HG02981 (cell line): ENCODE data around the gene ARHGEF18.
A peak's percentile ranks its signal among the peaks of the same experiment; 100 is the strongest.
"Not testable (repeated sequence)": the region's sequence is repeated elsewhere in the genome, so short reads cannot be mapped to it uniquely, and the experiment has no call there.

Experiments used
- ATAC-seq: cut with Tn5 transposase; IDR thresholded peaks from one replicate; pipeline ENCODE4 v1.9.1; 2021; ENCODE audit warnings: mild to moderate bottlenecking, moderate library complexity; ENCODE audit not compliant: unreplicated experiment

The ARHGEF18 gene

DNA sequence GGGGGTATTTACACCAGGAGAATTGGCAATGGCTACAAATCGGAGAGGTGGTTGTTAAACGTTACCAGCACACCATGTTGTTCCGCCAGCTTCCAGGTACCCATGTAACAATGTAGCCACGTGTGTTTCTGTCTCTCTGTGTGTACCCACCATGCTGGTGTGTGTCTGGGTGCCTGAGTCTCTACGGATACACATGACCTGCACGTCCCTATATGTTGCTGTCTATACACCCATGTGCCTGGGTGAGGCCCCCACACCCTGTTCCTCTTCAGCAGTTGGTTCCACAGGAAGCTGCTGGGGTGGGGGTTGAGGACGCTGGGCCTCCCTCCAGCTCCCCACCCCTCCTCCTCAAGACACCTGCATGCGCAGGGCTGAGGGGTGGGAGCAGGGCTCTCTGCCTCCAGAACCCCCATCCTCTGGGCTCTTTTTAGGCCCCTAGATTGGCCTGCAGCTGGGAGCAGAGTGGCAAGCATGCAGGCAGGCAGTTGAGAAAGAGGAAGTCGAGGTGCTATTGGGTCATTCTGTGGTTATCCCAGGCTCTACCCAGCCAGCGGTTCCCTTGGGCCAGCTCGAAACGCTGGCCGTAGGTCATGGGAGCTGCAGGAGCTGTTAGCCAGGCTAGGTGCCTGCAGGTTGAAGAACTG, at the start of gene ARHGEF18:
ARHGEF18 (plus strand) TSS at position 351 of the 644 bp plus-strand sequence. CDS start 13,954 bp downstream, outside the sequence.
- no peak for ATAC-seq

DNA sequence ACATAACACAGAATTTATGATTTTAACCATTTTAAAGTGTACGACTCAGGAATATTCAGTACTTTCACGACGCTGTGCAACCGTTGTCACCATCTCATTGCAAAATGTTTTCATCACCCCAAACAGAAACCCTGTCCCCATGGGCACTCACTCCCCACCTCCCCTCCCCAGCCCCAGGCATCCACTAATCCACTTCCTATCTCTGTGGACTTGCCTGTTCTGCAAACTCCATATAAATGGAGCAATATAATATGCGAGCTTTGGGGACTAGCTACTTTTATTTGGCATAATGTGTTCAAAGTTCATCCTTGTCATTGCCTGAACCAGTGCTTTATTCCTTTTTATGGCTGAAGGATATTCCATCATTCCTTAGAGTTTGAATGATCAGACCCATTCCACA, 47.2 kb upstream of the ARHGEF18 start:
- no peak for ATAC-seq

DNA sequence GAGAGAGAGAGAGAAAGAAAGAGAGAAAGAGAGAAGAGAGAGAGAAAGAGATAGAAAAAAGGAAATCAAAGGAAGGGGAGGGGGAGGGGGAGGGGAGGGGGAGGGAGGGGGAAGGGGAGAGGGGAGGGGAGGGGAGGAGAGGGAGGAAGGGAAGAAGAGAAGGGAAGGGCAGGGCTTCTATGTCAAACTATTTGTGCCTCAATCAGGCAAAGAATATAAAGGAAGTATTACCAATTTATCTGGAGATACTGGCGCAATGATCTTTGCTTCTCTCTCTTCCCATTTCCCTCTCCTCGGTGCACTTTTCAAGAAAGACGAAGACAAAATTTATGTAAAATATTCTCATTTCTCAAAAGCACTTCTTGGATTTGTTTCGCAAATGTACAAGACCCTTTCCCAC, 45.3 kb upstream of the ARHGEF18 start:
- ATAC-seq: no peak

DNA sequence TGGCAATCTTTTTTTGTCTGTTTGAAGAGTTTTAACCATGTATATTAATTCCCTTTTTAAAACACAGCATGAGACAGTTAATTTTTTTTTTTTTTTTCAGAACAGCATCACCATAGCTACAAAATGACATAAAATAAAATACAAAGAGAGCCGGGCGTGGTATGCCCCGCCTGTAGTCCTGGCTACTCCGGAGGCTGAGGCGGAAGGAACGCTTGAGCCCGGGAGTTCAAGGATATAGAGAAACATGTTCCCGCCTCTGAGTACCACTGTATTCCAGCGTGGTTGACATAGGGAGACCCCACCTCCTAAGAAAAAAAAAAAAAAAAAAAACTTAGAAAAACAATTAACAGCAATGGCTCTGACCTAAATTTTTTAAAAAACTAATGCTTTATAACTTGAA, 44.5 kb upstream of the ARHGEF18 start:
- ATAC-seq: no peak

DNA sequence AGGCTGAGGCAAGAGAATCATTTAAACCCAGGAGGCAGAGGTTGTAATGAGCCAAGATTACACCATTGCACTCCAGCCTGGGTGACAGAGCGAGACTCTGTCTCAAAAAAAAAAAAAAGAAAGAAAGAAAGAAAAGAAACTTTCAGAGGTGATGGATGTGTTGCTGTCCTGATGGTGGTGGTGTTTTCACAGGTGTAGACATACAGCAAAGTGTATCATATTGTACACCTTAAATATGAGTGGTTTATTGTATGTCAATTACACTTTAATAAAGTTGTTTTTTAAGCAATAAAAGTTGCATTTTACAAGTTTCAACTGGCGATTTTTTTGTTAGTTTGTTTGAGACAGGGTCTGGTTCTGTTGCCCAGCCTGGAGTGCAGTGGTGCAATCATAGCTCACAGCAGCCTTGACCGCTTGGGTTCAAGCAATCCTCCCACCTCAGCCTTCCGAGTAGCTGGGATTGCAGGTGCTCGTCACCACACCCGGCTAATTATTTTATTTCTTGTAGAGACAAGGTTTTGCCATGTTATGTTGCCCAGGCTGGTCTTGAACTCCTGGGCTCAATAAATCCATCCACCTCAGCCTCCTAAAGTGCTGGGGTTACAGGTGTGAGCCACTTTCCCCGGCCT, 41.0 kb upstream of the ARHGEF18 start:
- ATAC-seq: no peak

GRCh38 chr19:7308327-7308726, 40.4 kb upstream of the ARHGEF18 start:
- not testable (repeated sequence) for ATAC-seq

DNA sequence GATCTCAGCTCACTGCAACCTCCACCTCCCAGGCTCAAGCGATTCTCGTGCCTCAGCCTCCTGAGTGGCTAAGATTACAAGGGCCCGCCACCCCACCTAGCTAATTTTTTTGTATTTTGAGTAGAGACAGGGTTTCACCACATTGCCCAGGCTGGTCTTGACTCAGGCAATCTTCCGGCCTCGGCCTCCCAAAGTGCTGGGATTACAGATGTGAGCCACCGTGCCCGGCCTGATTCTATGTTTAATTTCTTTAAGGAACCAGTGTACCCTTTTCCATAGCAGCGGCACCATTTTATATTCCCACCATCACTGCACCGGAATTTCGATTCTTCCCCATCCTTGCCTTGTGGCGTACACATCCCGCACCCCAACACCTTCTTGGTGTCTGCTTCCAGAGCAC, 36.8 kb upstream of the ARHGEF18 start:
- no peak for ATAC-seq

DNA sequence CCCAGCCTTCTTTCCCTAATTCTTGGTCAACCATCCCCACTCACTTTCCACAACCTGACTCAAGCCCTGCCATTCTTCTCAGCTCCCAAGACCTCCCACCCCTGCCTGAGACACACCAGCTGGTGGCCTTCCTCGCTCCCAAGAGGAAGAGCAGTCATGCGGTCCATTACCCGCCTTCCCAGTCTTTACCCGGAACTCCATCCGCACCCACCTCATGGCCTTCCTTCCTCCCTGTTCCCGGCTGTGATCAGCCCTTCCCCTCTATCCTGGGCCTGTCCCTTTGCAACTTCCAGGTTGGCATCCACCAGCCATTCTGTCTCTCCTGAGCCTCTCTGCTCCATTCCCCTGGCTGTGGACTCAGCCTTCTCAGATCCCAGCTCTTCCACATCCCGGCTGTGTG, 35.9 kb upstream of the ARHGEF18 start:
- no peak for ATAC-seq

DNA sequence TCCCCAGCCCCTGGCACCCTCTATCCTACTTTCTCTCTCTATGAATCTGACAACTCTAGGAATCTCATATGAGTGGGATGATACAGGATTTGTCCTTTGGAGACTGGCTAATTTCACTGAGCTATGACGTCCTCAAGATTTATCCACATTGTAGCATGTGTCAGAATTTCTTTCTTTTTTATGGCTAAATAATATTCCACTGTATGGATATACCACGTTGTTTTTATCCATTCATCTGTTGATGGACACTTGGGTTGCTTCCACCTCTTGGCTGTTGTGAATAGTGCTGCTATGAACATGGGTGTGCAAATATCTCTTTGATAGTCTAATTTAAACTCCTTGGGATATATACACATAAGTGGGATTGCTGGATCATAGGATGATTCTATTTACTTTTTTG, 30.6 kb upstream of the ARHGEF18 start:
- no peak for ATAC-seq

- ATAC-seq: no peak
These were observed 22.4 kb upstream of the ARHGEF18 start for GRCh38 chr19:7326105-7326877.

DNA sequence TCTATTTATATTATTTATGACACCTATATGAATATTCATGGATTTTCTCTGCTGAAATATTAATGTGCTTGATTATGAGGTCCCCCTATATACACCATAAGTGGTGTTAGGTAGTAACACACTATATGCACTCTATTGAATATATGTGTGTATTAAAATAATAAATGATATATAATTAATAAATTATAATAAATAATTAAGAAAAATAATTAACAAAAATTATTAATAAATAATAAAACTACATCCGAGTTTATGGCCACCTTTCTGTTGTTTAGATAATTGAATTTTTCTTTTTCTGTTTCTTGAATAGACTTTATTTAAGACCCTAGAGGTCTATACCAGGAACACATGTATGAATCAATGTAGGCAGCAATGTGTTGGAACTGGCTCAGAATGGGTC, 20.9 kb upstream of the ARHGEF18 start:
- no peak for ATAC-seq

GRCh38 chr19:7328647-7329046, 20.1 kb upstream of the ARHGEF18 start:
- ATAC-seq: no peak

DNA sequence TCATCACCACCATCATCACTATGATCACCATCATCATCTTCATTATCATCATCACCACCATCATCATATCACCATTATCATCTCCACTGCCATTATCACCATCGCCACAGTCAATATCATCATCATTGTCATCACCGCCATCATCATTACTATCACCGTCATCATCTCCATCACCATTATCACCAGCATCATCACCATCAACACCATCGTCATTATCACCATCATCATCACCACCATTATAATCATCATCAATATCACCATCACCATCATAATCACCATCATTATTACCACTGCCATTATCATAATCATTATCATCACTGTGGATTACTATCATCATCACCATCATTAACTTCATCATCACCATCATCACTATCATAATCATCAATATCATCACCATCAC, 17.3 kb upstream of the ARHGEF18 start:
- no peak for ATAC-seq

- ATAC-seq: no peak
These were observed 15.3 kb upstream of the ARHGEF18 start for GRCh38 chr19:7333198-7334118.

- no peak for ATAC-seq
These were observed 12.3 kb upstream of the ARHGEF18 start for GRCh38 chr19:7336321-7336973.

- ATAC-seq: peak; percentile 69
These were observed 11.2 kb upstream of the ARHGEF18 start for GRCh38 chr19:7337380-7338194.

- no peak for ATAC-seq
These were observed 7.5 kb upstream of the ARHGEF18 start for GRCh38 chr19:7340959-7341837.

DNA sequence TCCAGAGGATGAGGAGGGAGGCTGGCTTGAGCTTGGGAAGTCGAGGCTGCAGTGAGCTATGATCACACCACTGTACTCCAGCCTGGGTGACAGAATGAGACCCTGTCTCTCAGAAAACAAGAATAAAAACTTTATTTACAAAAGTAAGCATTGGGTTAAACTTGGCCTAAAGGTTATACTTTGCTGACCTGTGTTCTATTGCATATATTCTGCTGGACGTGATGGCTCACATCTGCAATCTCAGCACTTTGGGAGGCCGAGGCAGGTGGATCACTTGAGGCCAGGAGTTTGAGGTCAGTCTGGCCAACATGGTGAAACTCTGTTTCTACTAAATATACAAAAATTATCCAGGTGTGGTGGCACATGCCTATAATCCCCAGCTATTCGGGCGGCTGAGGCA, 6.6 kb upstream of the ARHGEF18 start:
- ATAC-seq: no peak
